H9 (cell line): ENCODE data around the gene PSMB5. TPM values are rescaled to one million over a fixed set of nuclear protein-coding genes. Genes with fewer than 3 reads are reported as not detected.
A peak's percentile ranks its signal among the peaks of the same experiment; 100 is the strongest.

Experiments
- DNase-seq: peaks from one replicate; pipeline ENCODE4 v3.0.0-alpha.2; 2017
- H2AFZ ChIP-seq: one replicate; pipeline ENCODE4 v1.6.1; 2013; ENCODE audit warnings: mild to moderate bottlenecking, low read length, control low read depth, moderate library complexity
- H2AK5ac ChIP-seq: 2 replicates; pipeline ENCODE4 v1.6.1; 2013; ENCODE audit warnings: low read length, control low read depth, mixed read lengths; ENCODE audit not compliant: insufficient read length
- H2BK120ac ChIP-seq: one replicate; pipeline ENCODE4 v1.6.1; 2013; ENCODE audit warnings: low read depth, mild to moderate bottlenecking, low read length, control low read depth, inconsistent platforms; ENCODE audit not compliant: poor library complexity, severe bottlenecking
- H2BK12ac ChIP-seq: 2 replicates; pipeline ENCODE4 v1.6.1; 2013; ENCODE audit warnings: low read length, control low read depth, mixed read lengths, low read depth; ENCODE audit not compliant: insufficient read length
- H2BK15ac ChIP-seq: 2 replicates; pipeline ENCODE4 v1.6.1; 2013; ENCODE audit warnings: low read depth, low read length, control low read depth
- H2BK20ac ChIP-seq: one replicate; pipeline ENCODE4 v1.6.1; 2013; ENCODE audit warnings: low read depth, mild to moderate bottlenecking, low read length, control low read depth, inconsistent platforms; ENCODE audit not compliant: poor library complexity, severe bottlenecking
- H2BK5ac ChIP-seq: 2 replicates; pipeline ENCODE4 v1.6.1; 2013; ENCODE audit warnings: low read length, control low read depth, mixed read lengths; ENCODE audit not compliant: insufficient read length
- H3K14ac ChIP-seq: 2 replicates; pipeline ENCODE4 v1.6.1; 2013; ENCODE audit warnings: low read length, control low read depth; ENCODE audit not compliant: insufficient read depth
- H3K18ac ChIP-seq: 2 replicates; pipeline ENCODE4 v1.6.1; 2013; ENCODE audit warnings: low read depth, mild to moderate bottlenecking, mixed read lengths, low read length, control low read depth; ENCODE audit not compliant: insufficient read length
- H3K23ac ChIP-seq: 2 replicates; pipeline ENCODE4 v1.6.1; 2013; ENCODE audit warnings: low read length, control low read depth, mixed read lengths, low read depth; ENCODE audit not compliant: insufficient read length
- H3K23me2 ChIP-seq: 2 replicates; pipeline ENCODE4 v1.6.1; 2013; ENCODE audit warnings: low read depth, mild to moderate bottlenecking, mixed read lengths, low read length, control low read depth; ENCODE audit not compliant: insufficient read length, poor library complexity, severe bottlenecking
- H3K27ac ChIP-seq: 2 replicates; pipeline ENCODE4 v1.5.1; 2013; ENCODE audit warnings: low read length, control low read depth, mixed read lengths, low read depth; ENCODE audit not compliant: insufficient read length
- H3K27me3 ChIP-seq: 2 replicates; pipeline ENCODE4 v1.6.1; 2013; ENCODE audit warnings: low read length, control low read depth, inconsistent platforms; ENCODE audit not compliant: insufficient read depth
- H3K4ac ChIP-seq: 2 replicates; pipeline ENCODE4 v1.6.1; 2013; ENCODE audit warnings: low read depth, mild to moderate bottlenecking, control low read depth, inconsistent platforms, low read length, moderate library complexity
- H3K4me1 ChIP-seq: 2 replicates; pipeline ENCODE4 v1.6.1; 2013; ENCODE audit warnings: low read length, control low read depth, inconsistent platforms; ENCODE audit not compliant: insufficient read depth
- H3K4me2 ChIP-seq: 2 replicates; pipeline ENCODE4 v1.6.1; 2013; ENCODE audit warnings: low read length, control low read depth, mixed read lengths; ENCODE audit not compliant: insufficient read length, insufficient read depth
- H3K56ac ChIP-seq: 2 replicates; pipeline ENCODE4 v1.6.1; 2013; ENCODE audit warnings: low read depth, mild to moderate bottlenecking, mixed read lengths, low read length, control low read depth; ENCODE audit not compliant: insufficient read length
- H3K79me1 ChIP-seq: 2 replicates; pipeline ENCODE4 v1.6.1; 2013; ENCODE audit warnings: low read depth, mild to moderate bottlenecking, moderate library complexity, low read length, control low read depth, inconsistent platforms; ENCODE audit not compliant: insufficient read depth, poor library complexity, severe bottlenecking
- H3K79me2 ChIP-seq: 2 replicates; pipeline ENCODE4 v1.6.1; 2013; ENCODE audit warnings: low read length, control low read depth, inconsistent platforms; ENCODE audit not compliant: insufficient read depth
- H3K9ac ChIP-seq: 2 replicates; pipeline ENCODE4 v1.6.1; 2013; ENCODE audit warnings: low read length, control low read depth, mixed read lengths; ENCODE audit not compliant: insufficient read length; ENCODE audit errors: extremely low read depth
- H3K9me3 ChIP-seq: one replicate; pipeline ENCODE4 v1.6.1; 2013; ENCODE audit warnings: low read depth, low read length, inconsistent platforms; ENCODE audit not compliant: control insufficient read depth
- H3T11ph ChIP-seq: one replicate; pipeline ENCODE4 v1.6.1; 2013; ENCODE audit warnings: mild to moderate bottlenecking, low read length, control low read depth, inconsistent platforms
- H4K20me1 ChIP-seq: one replicate; pipeline ENCODE4 v1.6.1; 2013; ENCODE audit not compliant: control insufficient read depth, insufficient read length, insufficient read depth
- H4K5ac ChIP-seq: 2 replicates; pipeline ENCODE4 v1.6.1; 2013; ENCODE audit warnings: low read depth, mild to moderate bottlenecking, mixed read lengths, low read length, control low read depth; ENCODE audit not compliant: insufficient read length
- H4K8ac ChIP-seq: replicated peaks from 2 replicates; pipeline ENCODE4 v1.6.1; 2013; ENCODE audit warnings: low read length, control low read depth, mixed read lengths, low read depth; ENCODE audit not compliant: insufficient read length
- H4K91ac ChIP-seq: 2 replicates; pipeline ENCODE4 v1.6.1; 2013; ENCODE audit warnings: low read depth, mild to moderate bottlenecking, moderate library complexity, mixed read lengths, low read length, control low read depth; ENCODE audit not compliant: insufficient read length
- H3K27ac Mint-ChIP-seq, 3 experiments: 2 replicates in 2 of 3; 3 replicates in 1 of 3; pipeline ENCODE4 v1.8.0; 2020 to 2021; ENCODE audit warnings: mixed read lengths in 3 of 3, mild to moderate bottlenecking in 1 of 3, moderate library complexity in 1 of 3
- H3K27me3 Mint-ChIP-seq: 2 replicates; pipeline ENCODE4 v1.8.0; 2021; ENCODE audit warnings: low read depth, mild to moderate bottlenecking, moderate library complexity, mixed read lengths
- H3K36me3 Mint-ChIP-seq, 3 experiments: 2 replicates in 2 of 3; 3 replicates in 1 of 3; pipeline ENCODE4 v1.8.0; 2020 to 2021; ENCODE audit warnings: low read depth in 3 of 3, mixed read lengths in 3 of 3; ENCODE audit not compliant: insufficient read depth in 1 of 3
- H3K4me1 Mint-ChIP-seq, 2 experiments: 2 replicates each; pipeline ENCODE4 v1.8.0; 2020; ENCODE audit warnings: mixed read lengths in 2 of 2
- H3K4me3 Mint-ChIP-seq, 2 experiments: 2 replicates in 1 of 2; 3 replicates in 1 of 2; pipeline ENCODE4 v1.8.0; 2020 to 2021; ENCODE audit warnings: mild to moderate bottlenecking in 2 of 2, mixed read lengths in 2 of 2, moderate library complexity in 1 of 2
- H3K9me3 Mint-ChIP-seq, 2 experiments: 2 replicates in 1 of 2; 3 replicates in 1 of 2; pipeline ENCODE4 v1.8.0; 2020; ENCODE audit warnings: mild to moderate bottlenecking in 2 of 2, mixed read lengths in 2 of 2, moderate library complexity in 1 of 2
- WGBS: extraction: QIAGEN DNeasy Blood & Tissue Kit; methylation state at CpG from one replicate; pipeline ENCODE4 v1.1.7; 2013; ENCODE audit warnings: missing lambda C conversion rate, low lambda C conversion rate, mixed read lengths; ENCODE audit not compliant: insufficient read length; ENCODE audit errors: extremely low coverage; 5-methylcytosine and 5-hydroxymethylcytosine counted together
- total RNA-seq: library from RNA; stranded (reverse); gene quantifications from 2 replicates; pipeline ENCODE4 v1.2.1, GENCODE V29; 2021
- TF ChIP-seq, protein P1 (sequence below): fragments of 200-600 bp; sonication (generic); conservative IDR thresholded peaks from 3 replicates; pipeline ENCODE4 v1.8.0; 2021; ENCODE audit warnings: antibody characterized with exemption, mild to moderate bottlenecking

The PSMB5 gene
- total RNA-seq, 1 experiment from 2014 or later, result 252 TPM

DNA sequence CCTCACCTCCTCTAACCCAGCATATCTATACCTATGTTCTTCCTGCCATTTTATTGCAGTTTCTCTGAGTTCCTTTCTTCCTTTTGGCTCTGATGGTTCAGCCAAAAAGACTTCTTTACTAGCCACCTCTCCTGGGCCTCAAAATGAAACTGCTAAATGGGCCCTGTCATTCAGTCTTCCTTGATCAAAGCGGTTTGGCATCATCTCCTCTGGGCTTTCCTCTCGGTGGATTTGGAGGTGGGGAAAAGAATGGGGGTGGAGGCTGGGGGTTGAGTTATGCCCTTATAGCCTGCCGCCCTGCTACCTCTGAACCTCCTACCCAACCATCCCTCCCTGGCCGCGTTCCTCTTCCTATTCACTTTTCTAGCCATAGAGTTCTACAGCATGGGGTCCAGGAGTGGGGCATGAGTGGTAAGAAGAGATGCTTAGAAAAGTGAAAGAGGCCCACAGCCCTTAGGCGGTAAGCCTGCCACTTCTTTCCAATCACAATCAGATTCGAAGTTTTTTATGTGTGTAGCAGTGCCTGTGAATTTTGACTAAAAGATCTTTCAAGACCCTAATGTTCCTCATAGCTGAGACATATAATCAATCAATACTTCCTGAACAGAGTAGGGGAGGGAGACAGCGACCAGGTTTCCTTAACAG, 54.8 kb downstream of the PSMB5 start:
- Histone ChIP-seq H4K8ac (no peak overlapping the region), H3K56ac (no peak overlapping the region), H3K4ac (no peak overlapping the region), H2BK5ac (no peak overlapping the region), H2BK12ac (no peak overlapping the region), H4K5ac (no peak overlapping the region), H2BK15ac (no peak overlapping the region), H3K79me2 (0 out of 2 replicates have a peak, but pooled peaks cover 2% of the 10 kb centered on the region), H2AFZ (no peak overlapping the region), H4K20me1 (peaks cover 3% of the 10 kb centered on the region), H3K14ac (no peak overlapping the region), H3T11ph (no peak overlapping the region), H3K79me1 (no peaks in the 10 kb centered on the region), H2BK120ac (no peak overlapping the region), H3K23ac (no peak overlapping the region), H3K4me1 (peaks cover 20% of the 10 kb centered on the region), H3K9me3 (no peaks in the 10 kb centered on the region), H3K9ac (peak overlapping the region; percentile 12), H2AK5ac (no peak overlapping the region), H2BK20ac (no peak overlapping the region), H3K4me2 (peak overlapping the region; percentile 96), H3K27ac (no peak overlapping the region), H3K18ac (no peak overlapping the region), H3K27me3 (no peaks in the 10 kb centered on the region), H3K23me2 (peaks cover 17% of the 10 kb centered on the region), H4K91ac (no peak overlapping the region)
- Mint-ChIP-seq H3K36me3 (peaks cover 17 to 55% (median 53%) of the 10 kb centered on the region in 3 experiments; a peak in 6 of 7 replicates), H3K9me3 (peaks cover 0 to 8% of the 10 kb centered on the region in 2 experiments; a peak in 2 of 5 replicates), H3K27ac (peak overlapping the region in 2 of 3 experiments; percentile 14 to 85; a peak in 4 of 7 replicates), H3K4me1 (peaks cover 42 to 44% of the 10 kb centered on the region in 2 experiments), H3K4me3 (peak overlapping the region; percentile 76; a peak in 4 of 5 replicates), H3K27me3 (no peaks in the 10 kb centered on the region; the same call in 1 of the 2 replicates)
- no peak for DNase-seq
- TF ChIP-seq, protein P1, sequence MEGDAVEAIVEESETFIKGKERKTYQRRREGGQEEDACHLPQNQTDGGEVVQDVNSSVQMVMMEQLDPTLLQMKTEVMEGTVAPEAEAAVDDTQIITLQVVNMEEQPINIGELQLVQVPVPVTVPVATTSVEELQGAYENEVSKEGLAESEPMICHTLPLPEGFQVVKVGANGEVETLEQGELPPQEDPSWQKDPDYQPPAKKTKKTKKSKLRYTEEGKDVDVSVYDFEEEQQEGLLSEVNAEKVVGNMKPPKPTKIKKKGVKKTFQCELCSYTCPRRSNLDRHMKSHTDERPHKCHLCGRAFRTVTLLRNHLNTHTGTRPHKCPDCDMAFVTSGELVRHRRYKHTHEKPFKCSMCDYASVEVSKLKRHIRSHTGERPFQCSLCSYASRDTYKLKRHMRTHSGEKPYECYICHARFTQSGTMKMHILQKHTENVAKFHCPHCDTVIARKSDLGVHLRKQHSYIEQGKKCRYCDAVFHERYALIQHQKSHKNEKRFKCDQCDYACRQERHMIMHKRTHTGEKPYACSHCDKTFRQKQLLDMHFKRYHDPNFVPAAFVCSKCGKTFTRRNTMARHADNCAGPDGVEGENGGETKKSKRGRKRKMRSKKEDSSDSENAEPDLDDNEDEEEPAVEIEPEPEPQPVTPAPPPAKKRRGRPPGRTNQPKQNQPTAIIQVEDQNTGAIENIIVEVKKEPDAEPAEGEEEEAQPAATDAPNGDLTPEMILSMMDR, result no peak
- no CpG with 5 or more reads among the region's 8 CpGs for WGBS
